GM18517 (cell line): ENCODE data around the gene PABPC1L2A.
"Not testable (repeated sequence)": the region's sequence is repeated elsewhere in the genome, so short reads cannot be mapped to it uniquely, and the experiment has no call there.

ENCODE experiments used
- ATAC-seq: cut with Tn5 transposase; IDR thresholded peaks from one replicate; pipeline ENCODE4 v1.9.1; 2021; ENCODE audit warnings: mild to moderate bottlenecking, moderate library complexity; ENCODE audit not compliant: unreplicated experiment

The PABPC1L2A gene

GRCh38 chrX:73079024-73079562, at the start of gene PABPC1L2A:
Gene PABPC1L2A, minus strand, starts transcription at chrX:73079512. Its CDS starts 126 bp downstream, at chrX:73079386.
- ATAC-seq: not testable (repeated sequence)

- no peak for ATAC-seq
Observed at GRCh38 chrX:73127700-73128241, 48.5 kb upstream of the PABPC1L2A start.

GRCh38 chrX:73126240-73126639, 46.9 kb upstream of the PABPC1L2A start:
- ATAC-seq: no peak

GRCh38 chrX:73099505-73099904, 20.2 kb upstream of the PABPC1L2A start:
- ATAC-seq: not testable (repeated sequence)

- not testable (repeated sequence) for ATAC-seq
Observed at GRCh38 chrX:73086766-73087165, 7.5 kb upstream of the PABPC1L2A start.

- not testable (repeated sequence) for ATAC-seq
Observed at GRCh38 chrX:73079884-73080283, 572 bp upstream of the PABPC1L2A start.

GRCh38 chrX:73078597-73078996, 715 bp downstream of the PABPC1L2A start:
- not testable (repeated sequence) for ATAC-seq

- no peak for ATAC-seq
Observed at GRCh38 chrX:73076838-73077237, 2.5 kb downstream of the PABPC1L2A start.

GRCh38 chrX:73069365-73070035, 9.8 kb downstream of the PABPC1L2A start:
- ATAC-seq: no peak

GRCh38 chrX:73068467-73069364, 10.6 kb downstream of the PABPC1L2A start:
- ATAC-seq: no peak

- not testable (repeated sequence) for ATAC-seq
Observed at GRCh38 chrX:73067761-73068466, 11.4 kb downstream of the PABPC1L2A start.

GRCh38 chrX:73028876-73029275, 50.4 kb downstream of the PABPC1L2A start:
- no peak for ATAC-seq
